H9 (cell line): Measurements from ENCODE around the gene METTL1. TPM values are rescaled to one million over a fixed set of nuclear protein-coding genes. Genes with fewer than 3 reads are reported as not detected.

Experiments used
- DNase-seq: peaks from one replicate; pipeline ENCODE4 v3.0.0-alpha.2; 2017
- H2AFZ ChIP-seq: one replicate; pipeline ENCODE4 v1.6.1; 2013; ENCODE audit warnings: mild to moderate bottlenecking, low read length, control low read depth, moderate library complexity
- H2AK5ac ChIP-seq: 2 replicates; pipeline ENCODE4 v1.6.1; 2013; ENCODE audit warnings: low read length, control low read depth, mixed read lengths; ENCODE audit not compliant: insufficient read length
- H2BK120ac ChIP-seq: one replicate; pipeline ENCODE4 v1.6.1; 2013; ENCODE audit warnings: low read depth, mild to moderate bottlenecking, low read length, control low read depth, inconsistent platforms; ENCODE audit not compliant: poor library complexity, severe bottlenecking
- H2BK12ac ChIP-seq: 2 replicates; pipeline ENCODE4 v1.6.1; 2013; ENCODE audit warnings: low read length, control low read depth, mixed read lengths, low read depth; ENCODE audit not compliant: insufficient read length
- H2BK15ac ChIP-seq: 2 replicates; pipeline ENCODE4 v1.6.1; 2013; ENCODE audit warnings: low read depth, low read length, control low read depth
- H2BK20ac ChIP-seq: one replicate; pipeline ENCODE4 v1.6.1; 2013; ENCODE audit warnings: low read depth, mild to moderate bottlenecking, low read length, control low read depth, inconsistent platforms; ENCODE audit not compliant: poor library complexity, severe bottlenecking
- H2BK5ac ChIP-seq: 2 replicates; pipeline ENCODE4 v1.6.1; 2013; ENCODE audit warnings: low read length, control low read depth, mixed read lengths; ENCODE audit not compliant: insufficient read length
- H3K14ac ChIP-seq: 2 replicates; pipeline ENCODE4 v1.6.1; 2013; ENCODE audit warnings: low read length, control low read depth; ENCODE audit not compliant: insufficient read depth
- H3K18ac ChIP-seq: 2 replicates; pipeline ENCODE4 v1.6.1; 2013; ENCODE audit warnings: low read depth, mild to moderate bottlenecking, mixed read lengths, low read length, control low read depth; ENCODE audit not compliant: insufficient read length
- H3K23ac ChIP-seq: 2 replicates; pipeline ENCODE4 v1.6.1; 2013; ENCODE audit warnings: low read length, control low read depth, mixed read lengths, low read depth; ENCODE audit not compliant: insufficient read length
- H3K23me2 ChIP-seq: 2 replicates; pipeline ENCODE4 v1.6.1; 2013; ENCODE audit warnings: low read depth, mild to moderate bottlenecking, mixed read lengths, low read length, control low read depth; ENCODE audit not compliant: insufficient read length, poor library complexity, severe bottlenecking
- H3K27ac ChIP-seq: 2 replicates; pipeline ENCODE4 v1.5.1; 2013; ENCODE audit warnings: low read length, control low read depth, mixed read lengths, low read depth; ENCODE audit not compliant: insufficient read length
- H3K27me3 ChIP-seq: 2 replicates; pipeline ENCODE4 v1.6.1; 2013; ENCODE audit warnings: low read length, control low read depth, inconsistent platforms; ENCODE audit not compliant: insufficient read depth
- H3K4ac ChIP-seq: 2 replicates; pipeline ENCODE4 v1.6.1; 2013; ENCODE audit warnings: low read depth, mild to moderate bottlenecking, control low read depth, inconsistent platforms, low read length, moderate library complexity
- H3K4me1 ChIP-seq: 2 replicates; pipeline ENCODE4 v1.6.1; 2013; ENCODE audit warnings: low read length, control low read depth, inconsistent platforms; ENCODE audit not compliant: insufficient read depth
- H3K4me2 ChIP-seq: 2 replicates; pipeline ENCODE4 v1.6.1; 2013; ENCODE audit warnings: low read length, control low read depth, mixed read lengths; ENCODE audit not compliant: insufficient read length, insufficient read depth
- H3K56ac ChIP-seq: 2 replicates; pipeline ENCODE4 v1.6.1; 2013; ENCODE audit warnings: low read depth, mild to moderate bottlenecking, mixed read lengths, low read length, control low read depth; ENCODE audit not compliant: insufficient read length
- H3K79me1 ChIP-seq: 2 replicates; pipeline ENCODE4 v1.6.1; 2013; ENCODE audit warnings: low read depth, mild to moderate bottlenecking, moderate library complexity, low read length, control low read depth, inconsistent platforms; ENCODE audit not compliant: insufficient read depth, poor library complexity, severe bottlenecking
- H3K79me2 ChIP-seq: 2 replicates; pipeline ENCODE4 v1.6.1; 2013; ENCODE audit warnings: low read length, control low read depth, inconsistent platforms; ENCODE audit not compliant: insufficient read depth
- H3K9ac ChIP-seq: 2 replicates; pipeline ENCODE4 v1.6.1; 2013; ENCODE audit warnings: low read length, control low read depth, mixed read lengths; ENCODE audit not compliant: insufficient read length; ENCODE audit errors: extremely low read depth
- H3K9me3 ChIP-seq: one replicate; pipeline ENCODE4 v1.6.1; 2013; ENCODE audit warnings: low read depth, low read length, inconsistent platforms; ENCODE audit not compliant: control insufficient read depth
- H3T11ph ChIP-seq: one replicate; pipeline ENCODE4 v1.6.1; 2013; ENCODE audit warnings: mild to moderate bottlenecking, low read length, control low read depth, inconsistent platforms
- H4K20me1 ChIP-seq: one replicate; pipeline ENCODE4 v1.6.1; 2013; ENCODE audit not compliant: control insufficient read depth, insufficient read length, insufficient read depth
- H4K5ac ChIP-seq: 2 replicates; pipeline ENCODE4 v1.6.1; 2013; ENCODE audit warnings: low read depth, mild to moderate bottlenecking, mixed read lengths, low read length, control low read depth; ENCODE audit not compliant: insufficient read length
- H4K8ac ChIP-seq: replicated peaks from 2 replicates; pipeline ENCODE4 v1.6.1; 2013; ENCODE audit warnings: low read length, control low read depth, mixed read lengths, low read depth; ENCODE audit not compliant: insufficient read length
- H4K91ac ChIP-seq: 2 replicates; pipeline ENCODE4 v1.6.1; 2013; ENCODE audit warnings: low read depth, mild to moderate bottlenecking, moderate library complexity, mixed read lengths, low read length, control low read depth; ENCODE audit not compliant: insufficient read length
- H3K27ac Mint-ChIP-seq, 3 experiments: 2 replicates in 2 of 3; 3 replicates in 1 of 3; pipeline ENCODE4 v1.8.0; 2020 to 2021; ENCODE audit warnings: mixed read lengths in 3 of 3, mild to moderate bottlenecking in 1 of 3, moderate library complexity in 1 of 3
- H3K27me3 Mint-ChIP-seq: 2 replicates; pipeline ENCODE4 v1.8.0; 2021; ENCODE audit warnings: low read depth, mild to moderate bottlenecking, moderate library complexity, mixed read lengths
- H3K36me3 Mint-ChIP-seq, 3 experiments: 2 replicates in 2 of 3; 3 replicates in 1 of 3; pipeline ENCODE4 v1.8.0; 2020 to 2021; ENCODE audit warnings: low read depth in 3 of 3, mixed read lengths in 3 of 3; ENCODE audit not compliant: insufficient read depth in 1 of 3
- H3K4me1 Mint-ChIP-seq, 2 experiments: 2 replicates each; pipeline ENCODE4 v1.8.0; 2020; ENCODE audit warnings: mixed read lengths in 2 of 2
- H3K4me3 Mint-ChIP-seq, 2 experiments: 2 replicates in 1 of 2; 3 replicates in 1 of 2; pipeline ENCODE4 v1.8.0; 2020 to 2021; ENCODE audit warnings: mild to moderate bottlenecking in 2 of 2, mixed read lengths in 2 of 2, moderate library complexity in 1 of 2
- H3K9me3 Mint-ChIP-seq, 2 experiments: 2 replicates in 1 of 2; 3 replicates in 1 of 2; pipeline ENCODE4 v1.8.0; 2020; ENCODE audit warnings: mild to moderate bottlenecking in 2 of 2, mixed read lengths in 2 of 2, moderate library complexity in 1 of 2
- WGBS: extraction: QIAGEN DNeasy Blood & Tissue Kit; methylation state at CpG from one replicate; pipeline ENCODE4 v1.1.7; 2013; ENCODE audit warnings: missing lambda C conversion rate, low lambda C conversion rate, mixed read lengths; ENCODE audit not compliant: insufficient read length; ENCODE audit errors: extremely low coverage; 5-methylcytosine and 5-hydroxymethylcytosine counted together
- total RNA-seq: library from RNA; stranded (reverse); gene quantifications from 2 replicates; pipeline ENCODE4 v1.2.1, GENCODE V29; 2021
- TF ChIP-seq, protein P1 (sequence below): fragments of 200-600 bp; sonication (generic); conservative IDR thresholded peaks from 3 replicates; pipeline ENCODE4 v1.8.0; 2021; ENCODE audit warnings: antibody characterized with exemption, mild to moderate bottlenecking

METTL1 gene
- total RNA-seq, 1 experiment from 2014 or later: 58.4 TPM

DNA sequence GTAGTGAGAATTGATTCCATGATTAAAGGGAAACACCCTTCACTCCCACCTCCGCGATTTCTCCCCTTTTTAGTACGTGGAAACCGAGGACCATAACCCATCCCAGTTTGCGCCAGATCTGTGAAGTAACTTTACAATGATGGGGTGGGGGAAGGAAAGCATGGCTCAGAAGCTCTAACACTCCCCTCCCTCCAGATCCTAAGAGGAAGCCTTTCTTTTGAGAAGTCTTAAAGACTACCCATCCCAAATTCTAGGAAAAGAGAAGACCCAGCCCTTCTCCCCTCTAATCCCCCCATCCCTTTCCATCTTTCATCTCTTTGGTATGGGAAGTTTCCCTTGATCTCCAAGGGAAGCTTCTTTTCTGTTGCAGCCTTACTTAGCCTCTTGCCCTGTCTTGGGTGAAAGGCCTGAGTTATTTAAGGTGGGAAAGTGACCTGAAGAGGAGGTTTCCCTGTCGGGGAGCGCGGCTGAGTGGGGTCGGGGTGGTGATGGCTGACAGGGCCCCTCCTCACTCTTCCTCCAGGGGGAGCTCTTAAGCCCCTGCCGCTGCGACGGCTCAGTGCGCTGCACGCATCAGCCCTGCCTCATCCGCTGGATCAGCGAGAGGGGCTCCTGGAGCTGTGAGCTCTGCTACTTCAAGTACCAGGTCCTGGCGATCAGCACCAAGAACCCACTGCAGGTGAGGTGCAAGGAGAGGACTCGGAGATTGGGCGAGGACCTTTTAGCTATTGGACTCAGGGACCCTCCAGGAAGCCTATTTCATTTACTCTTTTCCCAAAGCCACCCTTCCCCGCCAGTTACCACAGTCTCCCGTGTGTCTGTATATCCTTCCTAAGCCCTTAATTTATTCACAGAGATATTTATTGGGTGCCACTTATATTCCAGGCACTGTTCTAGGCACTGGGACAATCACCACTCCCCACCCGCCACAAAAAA lies 15.2 kb downstream of the METTL1 start:
- 0 out of 2 replicates have a peak, but pooled peaks cover 2% of the 10 kb centered on the region for H3K4me1 ChIP-seq
- no peak overlapping the region for H3K56ac ChIP-seq
- no peak overlapping the region for H2BK12ac ChIP-seq
- no peak overlapping the region for H3T11ph ChIP-seq
- no peak overlapping the region for H3K18ac ChIP-seq
- H3K27me3 ChIP-seq: peaks cover 11% of the 10 kb centered on the region
- H3K4me2 ChIP-seq: peak overlapping the region; percentile 34
- H3K9me3 ChIP-seq: no peaks in the 10 kb centered on the region
- TF ChIP-seq, protein P1, sequence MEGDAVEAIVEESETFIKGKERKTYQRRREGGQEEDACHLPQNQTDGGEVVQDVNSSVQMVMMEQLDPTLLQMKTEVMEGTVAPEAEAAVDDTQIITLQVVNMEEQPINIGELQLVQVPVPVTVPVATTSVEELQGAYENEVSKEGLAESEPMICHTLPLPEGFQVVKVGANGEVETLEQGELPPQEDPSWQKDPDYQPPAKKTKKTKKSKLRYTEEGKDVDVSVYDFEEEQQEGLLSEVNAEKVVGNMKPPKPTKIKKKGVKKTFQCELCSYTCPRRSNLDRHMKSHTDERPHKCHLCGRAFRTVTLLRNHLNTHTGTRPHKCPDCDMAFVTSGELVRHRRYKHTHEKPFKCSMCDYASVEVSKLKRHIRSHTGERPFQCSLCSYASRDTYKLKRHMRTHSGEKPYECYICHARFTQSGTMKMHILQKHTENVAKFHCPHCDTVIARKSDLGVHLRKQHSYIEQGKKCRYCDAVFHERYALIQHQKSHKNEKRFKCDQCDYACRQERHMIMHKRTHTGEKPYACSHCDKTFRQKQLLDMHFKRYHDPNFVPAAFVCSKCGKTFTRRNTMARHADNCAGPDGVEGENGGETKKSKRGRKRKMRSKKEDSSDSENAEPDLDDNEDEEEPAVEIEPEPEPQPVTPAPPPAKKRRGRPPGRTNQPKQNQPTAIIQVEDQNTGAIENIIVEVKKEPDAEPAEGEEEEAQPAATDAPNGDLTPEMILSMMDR: peak; percentile 93
- peaks cover 2% of the 10 kb centered on the region; the same call in 1 of the 2 replicates for H3K79me2 ChIP-seq
- H3K9me3 Mint-ChIP-seq: peaks cover 0 to 2% of the 10 kb centered on the region in 2 experiments; a peak in 1 of 5 replicates
- H4K20me1 ChIP-seq: no peaks in the 10 kb centered on the region
- H2BK5ac ChIP-seq: no peak overlapping the region
- no peak overlapping the region for H4K5ac ChIP-seq
- no peak overlapping the region for H4K8ac ChIP-seq
- no peak overlapping the region for H4K91ac ChIP-seq
- no peak overlapping the region for H2BK15ac ChIP-seq
- H3K14ac ChIP-seq: no peak overlapping the region
- H3K79me1 ChIP-seq: no peaks in the 10 kb centered on the region
- no peak overlapping the region for H3K4ac ChIP-seq
- peaks cover 4 to 19% (median 6%) of the 10 kb centered on the region in 3 experiments; a peak in 6 of 7 replicates for H3K36me3 Mint-ChIP-seq
- H3K27ac ChIP-seq: no peak overlapping the region
- H2AK5ac ChIP-seq: no peak overlapping the region
- no peak overlapping the region for H3K27ac Mint-ChIP-seq
- no peak overlapping the region for H3K9ac ChIP-seq
- no peak overlapping the region for H2AFZ ChIP-seq
- H3K23ac ChIP-seq: no peak overlapping the region
- peaks cover 38% of the 10 kb centered on the region for H3K27me3 Mint-ChIP-seq
- WGBS: no CpG with 5 or more reads among the region's 22 CpGs
- peak; percentile 89 for DNase-seq
- H3K23me2 ChIP-seq: peaks cover 9% of the 10 kb centered on the region
- no peak overlapping the region for H2BK20ac ChIP-seq
- no peak overlapping the region for H2BK120ac ChIP-seq
- peaks cover 32 to 33% of the 10 kb centered on the region in 2 experiments for H3K4me1 Mint-ChIP-seq
- peak overlapping the region; percentile 61 to 78 for H3K4me3 Mint-ChIP-seq
